ENCODE measurements around the gene ATR.
"Not testable (repeated sequence)": the region's sequence is repeated elsewhere in the genome, so short reads cannot be mapped to it uniquely, and the experiment has no call there.

ATR gene

DNA sequence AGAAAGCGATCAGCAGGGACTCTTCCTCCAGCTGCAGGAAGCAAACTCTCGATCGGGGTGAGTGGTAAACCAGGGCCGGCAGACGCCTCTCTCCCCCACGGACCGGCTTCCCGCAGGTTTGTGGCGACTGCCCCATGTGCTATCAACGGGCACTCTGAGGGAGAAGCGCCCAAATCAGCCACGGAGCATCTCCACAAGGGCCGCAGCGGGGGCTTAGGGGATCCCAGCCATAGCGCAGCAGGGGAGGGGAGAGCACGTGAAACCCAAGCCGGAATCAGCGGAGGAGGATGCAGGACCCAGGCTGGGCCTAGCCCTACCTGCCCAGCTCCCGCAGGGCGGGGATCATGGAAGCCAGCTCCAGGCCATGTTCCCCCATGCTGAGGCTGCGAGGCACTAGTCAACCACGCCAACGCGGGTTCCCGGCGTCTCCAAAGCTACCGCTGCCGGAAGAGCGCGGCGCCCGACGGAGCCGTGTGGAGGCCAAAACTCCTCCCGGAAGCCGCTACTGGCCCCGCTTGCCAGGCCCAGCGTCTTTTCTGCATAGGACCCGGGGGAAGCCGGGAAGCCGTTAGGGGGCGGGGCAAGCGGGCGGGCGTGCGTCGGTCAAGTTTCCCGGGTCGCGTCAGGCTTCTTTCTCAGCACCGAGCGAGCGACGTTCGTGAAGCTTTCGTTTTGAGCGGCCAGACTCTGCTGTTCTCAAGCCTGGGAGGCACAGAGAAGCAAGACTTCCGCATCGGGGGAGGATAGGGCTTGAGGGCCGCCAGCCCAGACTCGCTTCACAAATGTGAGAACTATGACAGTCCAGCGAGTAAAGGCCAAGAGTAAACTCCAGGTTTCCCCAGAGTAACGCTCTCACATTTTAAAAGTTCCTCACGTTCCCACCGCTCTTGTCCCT lies at the start of gene ATR:
Gene ATR (minus strand): TSS at position 405 of the 895 bp plus-strand sequence. CDS start 29 bp downstream, at position 376.
- peak; percentile 98 for DNase-seq

DNA sequence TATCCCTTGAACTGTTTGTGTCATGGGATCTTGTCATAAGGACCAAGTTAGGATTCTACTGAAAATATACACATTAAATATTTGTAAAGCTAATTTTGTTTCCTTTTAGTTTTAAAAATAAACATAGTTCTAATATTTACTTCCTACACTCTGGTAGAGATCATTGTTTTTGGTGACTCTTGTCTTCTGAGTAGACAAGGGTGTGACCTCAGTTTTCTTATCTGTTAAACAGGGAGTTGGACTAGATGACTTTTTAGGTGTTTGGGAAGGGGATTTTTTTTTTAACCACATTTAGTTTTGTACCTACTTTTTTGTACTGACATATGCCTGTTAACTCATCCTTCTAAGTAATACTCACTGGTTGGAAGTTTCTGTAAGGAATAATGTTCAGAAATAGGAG lies 48.4 kb upstream of the ATR start:
- no peak for DNase-seq

DNA sequence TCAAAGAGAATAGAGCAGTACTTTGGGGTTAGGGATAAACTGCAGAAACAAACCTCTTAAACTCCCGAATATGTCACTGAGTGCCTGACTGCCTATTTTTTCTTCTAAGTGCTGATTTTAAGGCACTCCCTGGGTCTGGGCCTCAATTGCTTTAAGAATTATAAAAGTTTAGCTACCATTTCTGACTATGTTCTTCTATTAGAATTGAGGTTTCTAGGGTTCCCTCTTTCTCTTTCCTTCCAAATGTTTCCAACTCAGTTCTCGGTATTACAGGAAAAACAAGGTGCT lies 46.6 kb upstream of the ATR start:
- no peak for DNase-seq

DNA sequence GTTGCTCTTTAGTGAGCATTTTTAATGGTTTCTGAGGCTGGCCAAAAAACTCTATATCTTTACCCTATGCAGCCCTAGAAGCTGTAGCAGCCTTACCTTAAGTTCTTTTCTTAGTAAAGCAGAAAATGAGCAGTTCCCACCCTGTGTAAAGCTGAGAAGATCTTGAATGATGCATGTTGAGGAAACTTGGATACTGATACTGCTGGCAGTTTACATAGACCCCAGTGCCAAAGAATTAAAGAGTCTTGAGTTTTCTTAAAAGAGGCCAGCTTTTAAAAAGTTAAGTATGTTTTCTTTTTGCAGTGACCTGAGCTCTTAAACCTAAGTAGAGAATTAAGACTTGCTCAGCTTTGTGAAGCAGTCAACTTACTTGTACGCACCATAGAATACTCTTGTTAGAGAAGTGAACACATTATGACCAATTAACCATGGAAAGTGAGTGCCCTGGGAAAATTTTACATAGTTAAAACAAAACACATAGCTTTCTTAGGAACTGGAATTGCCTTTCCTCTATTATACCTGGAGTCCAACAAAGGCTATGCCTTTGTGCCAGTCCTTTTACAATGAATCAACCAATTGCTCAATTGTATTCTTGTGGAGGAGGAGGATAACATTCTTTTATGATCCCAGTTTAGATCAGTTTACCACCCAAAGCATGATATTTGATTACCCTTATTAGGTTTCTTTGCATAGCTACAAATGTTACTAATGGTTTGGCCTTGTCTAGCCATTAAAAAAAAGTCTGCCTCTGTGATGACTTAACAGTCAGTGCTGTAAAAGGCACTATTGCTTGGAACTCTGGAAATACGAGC lies 46.0 kb upstream of the ATR start:
- no peak for DNase-seq

DNA sequence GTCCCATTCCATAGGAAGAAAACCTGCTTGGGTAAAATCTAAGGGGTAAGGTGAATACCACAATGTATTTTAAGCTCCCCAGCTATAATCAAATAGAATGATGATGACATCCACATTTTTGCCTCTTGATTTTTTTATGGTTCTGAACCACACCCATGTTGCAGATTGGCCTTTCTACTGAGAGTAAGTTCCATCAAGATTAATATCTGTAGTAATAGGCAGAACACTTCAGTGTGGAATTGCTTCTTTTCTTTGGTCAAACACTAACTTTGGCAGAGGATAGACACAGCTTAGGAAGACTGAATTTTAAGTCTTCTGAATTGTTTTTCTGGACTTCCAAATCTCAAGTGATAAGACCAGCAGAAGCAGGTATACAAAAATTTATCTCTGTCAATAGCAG lies 44.7 kb upstream of the ATR start:
- DNase-seq = no peak

DNA sequence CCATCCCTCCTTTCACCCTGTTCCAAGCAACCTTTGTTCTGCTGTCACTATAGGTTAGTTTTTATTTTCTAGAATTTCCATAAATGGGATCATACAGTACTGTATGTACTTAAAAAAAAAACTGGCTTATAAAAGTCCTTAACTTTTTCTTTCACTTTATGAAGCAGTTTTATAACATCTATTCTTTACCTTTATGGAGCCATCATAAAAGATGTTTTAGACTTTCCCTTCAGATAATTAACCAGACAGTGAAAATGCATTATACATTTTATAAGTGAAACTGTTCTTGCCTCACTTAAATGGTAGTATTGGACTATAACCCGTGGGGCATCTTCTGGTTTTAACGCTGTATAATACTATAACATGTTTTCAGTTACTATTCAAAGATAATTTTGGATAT lies 43.9 kb upstream of the ATR start:
- DNase-seq = no peak

DNA sequence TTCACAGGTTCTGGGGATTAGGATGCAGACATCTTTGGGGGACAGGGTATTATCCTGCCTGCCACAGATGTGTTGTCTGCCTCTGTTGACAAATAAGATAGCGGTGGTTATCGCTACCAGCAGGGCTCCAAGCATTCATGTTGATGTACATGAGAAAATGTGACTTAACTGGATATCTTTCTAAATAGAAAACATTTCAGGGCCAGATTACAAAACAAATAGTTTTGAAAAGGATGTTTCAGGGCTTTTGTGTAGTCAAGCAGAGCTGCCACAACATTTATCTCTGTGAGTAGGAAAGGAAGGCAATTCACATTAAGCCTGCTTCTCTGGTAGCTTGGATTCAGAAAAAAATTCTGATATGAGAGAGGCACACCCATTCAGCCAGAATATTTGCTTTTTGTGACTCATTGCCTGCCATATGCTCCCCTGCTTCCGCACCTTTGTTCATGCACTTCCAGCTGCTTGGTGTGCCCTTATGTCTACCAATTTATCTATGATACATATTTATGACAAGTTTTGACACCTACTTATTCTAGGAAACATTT lies 40.5 kb upstream of the ATR start:
- DNase-seq = no peak

DNA sequence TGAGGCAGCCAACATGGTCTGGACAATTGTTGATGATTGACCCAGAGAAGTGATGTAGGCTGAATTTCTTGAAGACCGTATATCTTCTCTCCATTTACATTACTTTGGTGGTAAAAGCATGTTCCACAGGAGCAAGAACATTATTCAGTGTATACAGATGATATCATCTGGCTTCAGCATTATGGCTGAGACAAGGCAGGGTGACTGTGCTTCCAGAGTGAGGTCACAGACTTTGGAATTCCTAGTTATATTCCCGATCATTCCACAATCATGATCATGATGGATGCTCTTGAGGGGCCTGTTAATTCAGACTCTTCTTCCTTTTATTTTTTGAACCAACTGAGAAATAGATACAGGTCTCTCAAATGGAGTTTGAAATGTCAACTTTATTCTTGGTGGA lies 36.6 kb upstream of the ATR start:
- DNase-seq = no peak

DNA sequence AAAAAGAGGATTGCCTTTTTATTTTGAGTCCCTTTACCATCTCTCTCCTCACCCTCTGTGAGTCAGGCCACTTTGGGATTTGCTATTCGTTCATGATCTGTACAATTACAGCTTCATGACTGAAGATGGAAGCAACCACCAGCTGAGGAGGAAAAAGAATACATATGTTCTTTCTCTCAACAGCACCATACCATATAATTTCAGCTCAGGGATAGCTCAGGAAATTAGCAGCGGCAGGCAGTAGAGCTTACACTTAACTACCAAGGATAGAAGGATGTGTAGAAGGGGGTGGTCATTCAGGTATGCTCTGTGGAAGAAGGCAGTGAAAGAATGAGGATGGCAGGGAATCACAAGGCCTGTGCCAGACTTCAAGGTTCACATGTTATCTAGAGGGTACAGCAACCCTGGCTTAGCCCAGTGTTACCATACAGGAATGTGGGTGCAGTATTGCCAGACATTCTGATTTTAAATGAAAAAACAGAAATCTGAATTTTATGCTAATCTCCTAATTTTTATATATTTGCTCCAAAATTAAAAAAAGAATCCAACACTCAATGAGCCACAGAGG lies 35.6 kb upstream of the ATR start:
- no peak for DNase-seq

DNA sequence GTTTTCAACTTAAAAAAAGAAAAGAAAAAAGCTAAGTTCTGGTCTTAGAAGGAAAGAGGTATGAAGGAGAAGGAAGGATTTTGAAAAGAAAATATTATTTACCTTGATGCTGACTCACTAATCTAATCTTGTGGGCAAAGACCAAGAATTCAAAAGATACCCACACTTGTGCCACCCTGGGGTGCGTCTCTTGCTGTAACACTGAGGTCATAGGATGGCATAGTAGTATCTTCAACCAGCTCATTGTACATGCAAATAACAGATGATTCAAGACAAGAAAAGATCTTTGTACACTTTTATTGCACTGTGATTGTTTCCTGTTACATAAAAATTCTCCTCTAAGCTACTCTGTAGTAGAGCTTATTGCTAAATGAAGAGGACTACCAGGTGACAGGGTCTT lies 35.0 kb upstream of the ATR start:
- DNase-seq = no peak

DNA sequence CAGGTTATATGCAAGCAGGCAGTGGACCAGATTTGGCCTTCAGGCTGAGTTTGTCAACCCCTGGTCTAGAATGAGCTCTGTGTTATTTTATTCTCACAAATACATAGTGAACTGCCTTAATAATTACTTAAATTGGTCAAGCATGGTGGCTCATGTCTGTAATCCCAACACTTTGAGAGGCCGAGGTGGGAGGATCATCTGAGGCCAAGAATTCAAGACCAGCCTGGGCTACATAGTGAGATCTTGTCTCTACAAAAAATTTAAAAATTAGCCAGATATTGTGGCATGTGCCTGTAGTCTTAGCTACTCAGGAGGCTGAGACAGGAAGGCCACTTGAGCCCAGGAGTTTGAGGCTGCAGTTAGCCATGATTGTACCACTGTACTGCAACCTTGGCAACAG lies 32.7 kb upstream of the ATR start:
- DNase-seq = no peak

DNA sequence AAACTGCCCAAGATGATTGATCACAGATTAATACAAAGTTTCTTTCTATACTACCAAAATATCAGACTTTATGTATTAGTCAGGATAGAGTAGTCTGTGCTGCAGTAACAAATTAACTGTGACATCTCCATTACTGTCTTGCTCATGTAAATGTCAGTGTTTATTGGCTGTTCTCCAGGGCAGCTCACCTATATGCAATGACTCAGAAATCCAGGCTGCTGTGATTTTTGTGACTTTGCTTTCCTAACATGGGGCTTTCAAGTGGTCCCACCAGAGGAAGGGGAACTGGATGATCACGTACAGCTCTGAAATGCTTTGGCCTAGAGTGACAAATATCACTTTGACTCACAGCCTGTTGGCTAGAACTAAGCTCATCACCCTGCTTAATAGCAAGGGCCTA lies 30.6 kb upstream of the ATR start:
- no peak for DNase-seq

DNA sequence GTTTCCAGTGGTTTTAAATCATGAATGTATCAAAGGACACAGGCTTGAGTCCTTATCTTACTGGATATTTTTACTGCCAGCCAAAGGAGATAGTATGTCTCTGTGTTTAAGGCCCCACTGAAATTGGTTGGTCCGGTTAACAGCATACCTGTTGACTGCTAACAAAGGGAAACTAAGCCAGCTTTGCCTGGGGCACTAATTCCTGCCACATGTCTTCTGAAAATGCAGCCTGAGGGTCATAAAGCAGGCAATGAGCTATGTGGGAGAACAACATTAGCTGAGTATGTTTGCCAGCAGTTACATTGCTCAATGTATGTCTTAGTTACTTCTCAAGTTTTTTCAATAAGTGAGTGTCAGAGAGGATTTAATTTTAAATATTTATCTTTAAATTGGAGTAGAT lies 30.1 kb upstream of the ATR start:
- no peak for DNase-seq

DNA sequence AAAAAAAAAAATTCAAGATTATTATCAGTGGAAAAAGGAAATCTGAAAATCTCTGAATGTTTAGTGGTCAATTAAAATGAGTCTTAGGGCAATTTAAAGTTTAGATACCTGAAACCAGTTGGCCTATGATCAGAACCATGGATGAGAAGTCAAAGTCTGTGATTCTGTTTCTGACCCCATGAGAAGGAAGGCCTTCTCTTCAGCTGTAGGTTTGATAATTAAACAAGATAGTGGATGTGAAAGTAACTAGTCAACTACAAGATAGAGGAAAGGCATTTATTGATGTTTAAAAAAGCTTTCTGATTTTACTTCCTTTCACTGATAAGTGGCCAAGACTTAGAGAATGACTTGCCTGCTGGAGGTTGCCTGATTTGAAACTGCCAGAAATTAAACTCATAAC lies 26.4 kb upstream of the ATR start:
- no peak for DNase-seq

DNA sequence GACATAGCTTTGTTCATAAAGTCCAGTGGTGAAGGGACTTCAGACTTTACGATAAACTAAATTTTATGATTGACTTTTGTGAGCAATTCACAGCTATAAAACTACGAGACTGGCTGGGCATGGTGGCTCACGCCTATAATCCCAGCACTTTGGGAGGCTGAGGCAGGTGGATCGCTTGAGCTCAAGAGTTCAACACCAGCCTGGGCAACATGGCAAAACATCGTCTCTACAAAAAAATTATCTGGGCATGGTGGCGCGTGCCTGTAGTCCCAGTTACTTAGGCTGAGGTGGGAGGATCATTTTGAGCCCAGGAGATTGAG lies 24.8 kb upstream of the ATR start:
- DNase-seq = not testable (repeated sequence)

DNA sequence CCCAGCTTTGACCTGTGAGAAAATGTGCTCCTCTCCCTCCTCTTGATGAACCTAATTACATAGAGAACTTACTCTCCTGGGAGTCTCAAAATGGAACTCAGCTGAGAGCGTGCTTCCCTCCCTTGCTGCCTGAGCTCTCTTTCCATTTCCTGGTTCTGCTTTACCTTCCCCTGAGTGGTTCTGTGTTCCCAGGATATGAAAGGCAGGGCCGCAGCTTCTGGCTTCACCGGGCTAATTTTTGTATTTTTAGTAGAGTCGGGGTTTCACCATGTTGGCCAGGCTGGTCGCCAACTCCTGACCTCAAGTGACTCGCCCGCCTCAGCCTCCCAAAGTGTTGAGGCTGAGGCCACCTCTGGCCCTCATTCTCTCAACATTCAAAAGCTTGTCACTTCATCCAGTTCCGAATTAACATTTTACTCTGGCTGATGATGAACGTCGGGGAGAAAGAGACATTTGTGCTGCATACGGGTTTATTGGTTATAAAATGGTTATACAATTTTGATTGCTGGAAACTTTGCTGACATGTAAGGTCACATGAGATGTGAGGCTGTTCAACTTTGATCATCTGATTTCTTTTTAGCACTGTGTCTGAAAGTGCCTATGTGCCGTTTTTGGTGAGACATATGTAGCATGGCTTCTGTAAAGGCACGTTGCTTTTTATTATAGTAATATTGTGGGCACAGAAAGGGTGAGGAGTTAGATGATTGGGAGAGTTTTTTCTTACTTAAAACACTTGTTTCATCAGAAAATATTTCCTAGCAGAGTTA lies 24.3 kb upstream of the ATR start:
- DNase-seq = no peak

DNA sequence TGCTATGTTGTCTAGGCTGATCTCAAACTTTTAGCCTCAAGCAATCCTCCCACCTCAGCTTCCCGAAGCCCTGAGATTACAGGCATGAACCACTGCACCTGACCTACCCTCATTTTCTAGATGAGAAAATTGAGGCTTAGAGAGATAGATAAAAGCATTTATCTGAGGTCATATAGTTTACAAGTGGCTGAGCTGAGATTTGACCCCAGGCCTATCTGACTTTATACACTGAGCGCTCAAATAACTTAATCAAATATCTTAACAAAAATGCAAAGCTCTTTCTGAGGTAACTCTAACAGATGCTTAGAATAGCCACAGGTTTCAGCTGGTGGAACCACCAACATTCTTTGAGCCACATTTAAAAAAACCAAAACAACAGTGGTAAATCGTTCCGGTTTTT lies 23.2 kb upstream of the ATR start:
- DNase-seq = no peak

DNA sequence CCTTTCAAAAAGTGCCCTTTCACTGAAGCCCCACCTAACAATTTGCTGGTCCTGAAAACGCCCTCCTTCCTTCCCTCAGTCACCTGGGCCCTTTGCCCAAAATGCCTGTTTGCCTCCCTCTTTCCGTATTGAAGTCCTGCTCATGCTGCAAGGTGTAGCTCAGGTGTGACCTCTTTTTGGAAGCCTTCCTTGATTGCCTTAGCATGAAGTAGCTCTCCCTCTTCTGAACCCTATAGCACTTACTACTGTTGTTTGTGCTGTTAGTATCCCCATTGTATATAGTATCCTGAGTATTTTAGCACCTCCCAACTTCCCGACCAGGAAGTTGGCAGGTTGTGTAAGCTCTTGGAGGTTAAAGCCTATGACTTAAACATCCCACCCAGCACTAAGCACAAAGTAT lies 19.4 kb upstream of the ATR start:
- DNase-seq = no peak

DNA sequence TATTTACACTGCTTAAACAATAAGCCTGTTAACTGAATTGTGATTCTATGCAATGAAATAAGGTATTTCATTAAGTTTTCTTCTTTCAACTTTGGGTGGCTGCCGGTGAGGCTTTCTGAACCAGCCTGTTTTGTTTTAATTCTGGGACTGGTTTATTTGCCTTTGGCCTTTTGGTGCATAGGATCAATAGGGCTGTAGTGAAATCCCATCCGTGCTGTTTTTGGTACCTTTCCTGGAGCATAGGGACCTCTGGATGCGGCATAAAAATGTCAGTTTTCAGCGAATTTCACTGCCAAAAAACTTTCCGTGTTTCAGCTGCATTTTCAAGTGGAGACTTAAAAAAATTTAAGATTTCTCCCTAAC lies 18.2 kb upstream of the ATR start:
- DNase-seq = no peak

DNA sequence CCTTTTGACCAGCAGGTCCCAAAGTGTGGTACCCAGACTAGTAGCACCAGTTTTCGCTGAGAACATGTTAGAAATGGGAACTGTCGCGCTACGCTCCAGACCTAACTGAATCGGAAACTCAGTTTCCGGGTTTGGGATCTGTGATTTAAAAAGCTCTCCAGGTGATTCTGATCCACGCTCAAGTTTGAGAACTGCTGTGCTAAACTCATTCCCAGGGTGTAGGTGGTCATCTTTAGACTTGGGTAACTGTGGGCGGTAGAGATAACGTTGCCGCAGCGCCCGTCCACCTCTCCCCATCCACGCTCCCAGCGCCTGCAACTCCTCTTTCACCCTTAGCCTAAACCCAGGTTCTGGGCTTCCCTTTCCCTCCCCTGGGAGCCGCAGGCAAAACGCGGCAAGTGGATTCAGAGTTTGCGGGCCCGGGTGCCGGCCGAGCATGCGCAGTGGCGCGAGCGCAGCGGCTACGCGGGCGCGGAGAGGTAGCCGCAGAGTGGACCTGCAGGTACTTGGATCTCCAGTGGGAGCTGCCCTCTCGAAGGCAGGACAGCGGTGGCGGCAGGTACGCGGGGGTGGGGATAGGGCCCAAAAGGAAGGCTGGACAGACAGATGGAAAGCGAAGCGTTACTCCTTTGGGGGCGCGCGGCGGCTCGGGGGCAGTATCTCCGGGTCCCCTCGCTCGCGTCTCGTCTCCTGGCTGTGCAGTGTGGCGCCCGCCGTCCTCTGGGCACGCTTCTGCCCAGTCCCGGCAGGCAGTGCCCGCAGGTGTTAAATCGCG lies 17.6 kb upstream of the ATR start, which contains the start of gene PLS1:
Gene PLS1 (plus strand): TSS at position 443 of the 775 bp plus-strand sequence. CDS start 67,845 bp downstream, outside the sequence.
- peak; percentile 93 for DNase-seq

DNA sequence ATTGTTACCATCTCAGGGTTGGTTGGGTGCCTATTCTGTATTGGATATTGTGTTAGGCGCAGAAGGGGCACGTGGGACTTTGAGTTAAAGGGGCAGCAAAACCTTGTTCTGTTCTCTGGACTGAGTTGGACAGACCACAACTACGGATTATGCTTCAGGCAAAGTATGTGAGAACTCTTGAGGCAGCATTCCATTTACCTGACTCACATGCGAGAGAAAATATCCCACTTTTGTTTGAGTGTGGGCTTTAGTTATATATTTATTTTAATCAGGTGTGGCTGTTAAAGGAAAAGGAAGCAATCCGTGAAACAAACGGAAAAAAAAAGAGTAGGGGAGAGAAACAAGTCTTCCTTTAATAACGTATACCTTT lies 17.0 kb upstream of the ATR start:
- peak; percentile 19 for DNase-seq

DNA sequence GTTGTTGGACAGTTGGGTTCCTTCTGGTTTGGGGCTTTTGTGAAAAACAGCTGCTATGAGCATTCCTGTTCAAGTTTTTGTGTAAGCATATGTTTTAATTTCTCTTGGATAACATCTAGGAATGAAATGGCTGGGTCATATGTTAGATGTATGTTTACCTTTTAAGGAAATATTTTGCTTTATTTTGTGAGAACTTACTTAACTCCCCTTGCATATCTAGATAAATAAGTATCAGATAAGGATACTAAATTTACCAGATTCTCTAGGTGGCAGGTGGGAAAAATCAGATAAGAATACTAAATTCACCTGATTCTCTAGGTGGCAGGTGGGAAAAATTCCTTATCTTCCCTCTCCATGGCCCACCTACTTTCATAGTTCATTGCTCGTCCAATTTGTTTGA lies 16.6 kb upstream of the ATR start:
- no peak for DNase-seq
